HG02973 (cell line): ENCODE data around the gene GPANK1.

ENCODE experiments used
- ATAC-seq: cut with Tn5 transposase; IDR thresholded peaks from one replicate; pipeline ENCODE4 v1.9.1; 2021; ENCODE audit warnings: moderate library complexity; ENCODE audit not compliant: unreplicated experiment

Gene GPANK1

DNA sequence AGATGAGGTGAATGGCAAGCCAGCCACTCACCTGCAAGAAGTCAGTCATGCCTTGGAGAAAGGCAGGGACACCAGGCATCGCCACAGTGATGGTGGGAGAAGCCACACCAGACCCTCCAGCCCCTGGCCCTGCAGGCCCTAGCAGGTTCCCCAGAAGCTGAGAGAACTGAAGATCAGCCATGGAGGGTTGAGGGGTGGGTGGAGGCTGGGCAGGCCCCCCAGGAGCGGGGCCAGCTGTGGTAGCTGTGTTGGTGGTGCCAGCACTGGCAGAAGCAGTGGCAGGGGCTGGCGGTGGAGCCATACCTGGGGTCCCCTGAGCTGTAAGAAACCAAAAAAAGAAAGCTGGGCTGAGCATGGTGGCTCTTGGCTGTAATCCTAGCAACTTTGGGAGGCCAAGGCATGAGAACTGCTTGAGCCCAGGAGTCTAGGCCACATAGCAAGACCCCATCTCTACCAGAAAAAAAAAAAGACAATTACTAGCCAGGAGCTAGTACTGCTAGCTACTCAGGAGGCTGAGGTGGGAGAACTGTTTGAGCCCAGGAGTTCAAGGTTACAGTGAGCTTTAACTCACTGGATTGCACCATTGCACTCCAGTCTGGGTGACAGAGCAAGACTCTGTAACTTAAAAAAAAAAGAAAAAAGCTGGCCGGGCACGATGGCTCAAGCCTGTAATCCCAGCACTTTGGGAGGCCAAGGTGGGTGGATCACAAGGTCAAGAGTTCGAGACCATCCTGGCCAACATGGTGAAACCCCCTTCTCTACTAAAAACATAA lies 21.8 kb downstream of the GPANK1 start:
- no peak for ATAC-seq

DNA sequence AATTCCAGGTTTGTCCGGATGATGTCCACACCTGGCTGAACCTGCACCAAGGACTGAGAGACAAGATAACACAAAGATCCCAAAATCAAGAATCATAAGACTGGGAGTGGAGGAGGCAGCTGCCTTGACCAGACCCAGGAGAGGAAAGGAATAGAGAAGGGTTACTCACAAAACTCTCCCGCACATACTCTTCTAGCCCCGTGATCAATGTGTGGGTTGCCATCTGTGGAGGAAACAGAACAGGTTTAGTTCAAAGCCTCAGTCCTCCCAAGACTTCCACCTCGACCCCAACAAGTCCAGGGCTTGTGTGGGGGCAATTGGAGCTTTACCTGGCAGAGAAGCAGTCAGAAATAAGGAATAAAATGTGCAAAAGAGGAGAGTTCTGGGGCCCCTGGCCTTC lies 23.4 kb downstream of the GPANK1 start:
- no peak for ATAC-seq

DNA sequence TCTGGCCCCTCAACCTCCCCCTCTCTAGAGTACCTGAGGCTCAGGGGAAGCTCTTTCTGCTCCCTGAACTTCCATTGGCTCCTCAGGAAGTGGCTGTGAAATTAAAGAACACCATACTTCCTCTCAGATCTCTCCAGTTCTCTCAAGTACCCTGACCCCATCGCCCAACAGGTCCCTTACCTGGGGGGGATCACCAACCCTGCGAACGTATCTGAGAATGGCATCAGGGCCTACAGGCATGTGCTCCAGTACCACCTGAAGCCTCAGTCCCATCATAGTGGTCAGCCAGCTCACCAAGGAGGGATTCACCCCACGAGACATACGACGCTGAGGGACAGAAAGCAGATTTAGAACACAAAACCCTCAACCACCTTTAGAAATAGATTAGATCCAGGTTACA lies 24.2 kb downstream of the GPANK1 start:
- no peak for ATAC-seq

DNA sequence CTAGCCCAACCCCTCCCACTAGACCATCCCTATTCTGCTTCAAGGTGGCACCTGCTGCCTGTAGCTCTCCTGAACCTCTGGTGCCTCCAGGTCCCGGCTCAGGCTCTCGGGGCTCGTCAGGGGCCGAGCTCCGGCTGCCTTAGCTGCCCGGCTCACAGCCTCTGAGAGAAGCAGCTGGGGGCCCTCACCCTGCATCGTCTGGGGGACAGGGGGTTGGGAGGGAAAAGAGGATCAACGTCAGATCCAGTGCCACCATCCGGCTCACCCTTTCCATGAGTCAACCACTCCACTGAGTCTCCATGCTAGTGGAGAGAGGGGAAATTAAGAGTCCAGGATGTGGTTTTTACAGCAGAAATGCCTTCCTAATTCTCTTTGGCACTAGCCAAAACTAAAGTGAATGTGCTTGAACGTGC lies 25.3 kb downstream of the GPANK1 start:
- no peak for ATAC-seq

DNA sequence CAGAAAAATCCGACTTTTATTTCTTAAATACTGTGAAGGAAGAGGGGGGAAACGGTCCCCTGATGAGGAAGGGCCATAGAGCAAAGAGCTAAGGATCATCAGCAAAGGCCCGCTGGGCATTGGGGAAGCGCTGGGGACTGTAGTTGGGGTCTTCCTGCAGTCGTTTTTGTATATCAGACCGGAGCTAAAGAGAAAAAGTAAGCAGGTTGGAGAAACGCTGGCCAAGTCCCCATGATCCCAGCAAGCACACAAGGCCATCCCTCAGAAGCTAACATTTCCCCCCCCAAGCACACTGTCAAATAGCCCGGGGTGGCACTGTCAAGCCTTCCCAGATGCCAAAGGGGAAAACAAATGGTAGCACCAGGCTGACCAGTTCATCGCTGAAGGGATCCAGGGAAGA lies 25.8 kb downstream of the GPANK1 start:
- ATAC-seq, result no peak

DNA sequence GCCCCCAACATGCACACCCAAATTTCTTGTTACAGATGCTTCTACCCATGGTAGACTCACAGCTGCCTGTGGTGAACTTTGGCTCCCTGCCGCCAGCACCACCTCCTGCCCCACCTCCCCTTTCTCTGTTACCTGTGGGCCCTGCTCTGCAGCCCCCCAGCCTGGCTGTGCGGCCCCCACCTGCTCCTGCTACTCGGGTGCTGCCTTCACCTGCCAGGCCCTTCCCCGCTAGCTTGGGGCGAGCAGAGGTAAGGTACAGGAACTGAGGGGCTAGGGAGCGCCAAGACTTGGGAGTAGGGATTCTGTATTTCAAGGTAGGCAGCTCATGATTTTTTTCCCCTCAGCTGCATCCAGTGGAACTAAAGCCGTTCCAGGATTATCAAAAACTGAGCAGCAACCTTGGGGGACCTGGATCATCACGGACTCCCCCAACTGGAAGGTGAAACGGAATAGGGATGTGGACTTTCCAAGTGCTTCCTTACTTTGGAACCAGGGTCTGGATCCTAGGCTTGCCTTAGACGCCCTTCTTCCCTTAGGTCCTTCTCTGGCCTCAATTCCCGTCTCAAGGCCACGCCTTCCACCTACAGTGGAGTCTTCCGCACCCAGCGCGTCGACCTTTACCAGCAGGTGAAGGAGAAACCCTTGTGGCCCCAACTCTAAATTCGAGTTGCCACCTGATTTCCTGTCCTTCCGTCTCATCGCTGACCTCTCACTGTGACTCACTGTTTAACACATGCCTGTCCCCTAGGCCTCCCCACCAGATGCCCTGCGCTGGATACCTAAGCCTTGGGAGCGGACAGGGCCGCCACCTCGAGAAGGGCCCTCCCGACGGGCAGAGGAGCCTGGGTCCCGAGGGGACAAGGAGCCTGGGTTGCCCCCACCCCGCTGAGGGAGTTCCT lies 27.9 kb downstream of the GPANK1 start:
- no peak for ATAC-seq

DNA sequence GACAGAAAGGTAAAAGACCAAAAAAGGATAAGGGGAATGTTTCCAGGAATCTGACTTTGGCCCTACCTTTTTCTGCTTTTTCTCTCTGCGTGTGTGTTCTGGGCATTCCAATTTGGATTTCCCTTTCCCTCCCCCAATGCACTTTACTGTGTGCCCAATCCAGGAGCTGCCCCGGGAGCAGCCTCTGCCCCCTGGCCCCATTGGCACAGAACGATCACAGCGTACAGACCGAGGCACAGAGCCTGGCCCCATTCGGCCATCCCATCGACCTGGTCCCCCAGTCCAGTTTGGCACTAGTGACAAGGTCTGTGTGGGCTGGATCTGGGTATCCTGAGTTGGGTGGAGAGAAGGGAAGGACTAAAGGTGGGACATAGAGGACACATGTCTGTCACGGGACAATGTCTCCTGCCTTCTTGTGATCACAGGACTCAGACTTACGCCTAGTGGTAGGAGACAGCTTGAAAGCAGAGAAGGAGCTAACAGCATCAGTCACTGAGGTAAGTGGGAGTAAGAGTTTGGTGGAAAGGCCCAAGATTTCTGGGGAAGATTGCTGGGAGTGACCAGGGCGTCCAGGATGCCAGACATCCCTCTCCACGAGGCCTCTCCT lies 29.7 kb downstream of the GPANK1 start:
- no peak for ATAC-seq

DNA sequence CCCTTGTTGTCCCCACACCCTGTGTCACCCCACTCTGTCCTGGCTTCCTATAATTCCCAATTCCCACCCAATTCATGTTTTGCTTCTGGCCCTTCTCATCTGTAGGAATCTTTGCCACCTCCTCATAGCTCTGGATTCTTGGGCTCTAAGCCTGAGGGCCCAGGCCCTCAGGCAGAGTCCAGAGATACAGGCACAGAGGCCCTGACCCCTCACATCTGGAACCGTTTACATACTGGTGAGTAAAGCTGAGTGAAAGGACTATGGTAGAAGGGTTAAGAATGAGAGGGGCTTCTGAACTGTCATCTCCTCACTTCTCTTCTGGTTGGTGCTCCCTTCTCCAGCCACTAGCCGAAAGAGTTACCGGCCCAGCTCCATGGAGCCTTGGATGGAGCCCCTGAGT lies 30.7 kb downstream of the GPANK1 start:
- ATAC-seq, result no peak

DNA sequence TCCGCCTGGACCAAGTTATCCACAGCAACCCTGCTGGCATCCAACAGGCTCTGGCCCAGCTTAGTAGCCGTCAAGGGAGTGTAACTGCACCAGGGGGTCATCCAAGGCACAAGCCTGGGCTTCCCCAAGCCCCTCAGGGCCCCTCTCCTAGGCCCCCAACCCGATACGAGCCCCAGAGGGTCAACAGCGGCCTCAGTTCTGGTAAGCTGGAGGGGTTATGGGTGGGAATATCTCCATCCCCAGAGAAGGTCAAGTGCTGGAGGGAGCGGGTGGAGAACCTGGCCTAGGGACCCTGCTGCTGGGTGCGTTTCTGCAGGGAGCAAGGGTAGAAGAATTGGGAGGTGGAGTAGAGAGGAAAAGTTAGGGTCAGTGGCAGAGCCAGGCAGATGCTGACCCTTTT lies 31.4 kb downstream of the GPANK1 start:
- no peak for ATAC-seq

DNA sequence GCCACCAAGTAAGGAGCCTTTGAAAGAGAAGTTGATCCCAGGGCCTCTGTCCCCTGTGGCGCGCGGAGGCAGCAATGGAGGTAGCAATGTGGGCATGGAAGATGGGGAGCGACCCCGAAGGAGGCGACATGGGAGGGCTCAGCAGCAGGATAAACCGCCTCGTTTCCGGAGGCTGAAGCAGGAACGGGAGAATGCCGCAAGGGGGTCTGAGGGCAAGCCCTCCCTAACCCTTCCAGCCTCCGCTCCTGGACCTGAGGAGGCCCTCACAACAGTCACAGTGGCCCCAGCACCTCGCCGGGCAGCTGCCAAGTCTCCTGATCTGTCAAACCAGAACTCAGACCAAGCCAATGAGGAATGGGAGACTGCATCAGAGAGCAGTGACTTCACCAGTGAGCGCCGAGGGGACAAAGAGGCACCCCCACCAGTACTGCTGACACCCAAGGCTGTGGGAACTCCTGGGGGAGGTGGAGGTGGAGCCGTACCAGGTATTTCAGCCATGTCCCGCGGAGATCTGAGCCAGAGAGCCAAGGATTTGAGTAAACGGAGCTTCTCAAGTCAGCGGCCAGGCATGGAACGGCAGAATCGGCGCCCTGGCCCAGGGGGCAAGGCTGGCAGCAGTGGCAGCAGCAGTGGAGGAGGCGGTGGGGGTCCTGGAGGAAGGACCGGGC lies 32.4 kb downstream of the GPANK1 start:
- no peak for ATAC-seq

DNA sequence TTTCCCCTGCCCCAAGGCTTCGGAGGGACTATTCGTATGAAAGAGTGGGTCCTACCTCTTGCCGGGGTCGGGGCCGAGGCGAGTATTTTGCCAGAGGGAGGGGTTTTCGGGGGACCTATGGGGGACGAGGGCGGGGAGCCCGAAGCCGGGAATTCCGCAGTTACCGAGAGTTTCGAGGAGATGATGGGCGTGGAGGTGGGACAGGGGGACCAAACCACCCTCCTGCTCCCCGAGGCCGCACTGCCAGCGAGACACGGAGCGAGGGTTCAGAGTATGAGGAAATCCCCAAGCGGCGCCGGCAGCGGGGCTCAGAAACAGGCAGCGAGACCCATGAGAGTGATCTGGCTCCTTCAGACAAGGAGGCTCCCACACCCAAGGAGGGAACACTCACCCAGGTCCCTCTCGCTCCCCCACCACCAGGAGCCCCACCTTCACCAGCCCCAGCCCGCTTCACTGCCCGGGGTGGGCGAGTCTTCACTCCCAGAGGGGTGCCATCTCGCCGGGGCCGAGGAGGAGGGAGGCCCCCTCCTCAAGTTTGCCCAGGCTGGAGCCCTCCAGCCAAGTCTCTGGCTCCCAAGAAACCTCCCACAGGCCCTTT lies 33.0 kb downstream of the GPANK1 start:
- no peak for ATAC-seq

DNA sequence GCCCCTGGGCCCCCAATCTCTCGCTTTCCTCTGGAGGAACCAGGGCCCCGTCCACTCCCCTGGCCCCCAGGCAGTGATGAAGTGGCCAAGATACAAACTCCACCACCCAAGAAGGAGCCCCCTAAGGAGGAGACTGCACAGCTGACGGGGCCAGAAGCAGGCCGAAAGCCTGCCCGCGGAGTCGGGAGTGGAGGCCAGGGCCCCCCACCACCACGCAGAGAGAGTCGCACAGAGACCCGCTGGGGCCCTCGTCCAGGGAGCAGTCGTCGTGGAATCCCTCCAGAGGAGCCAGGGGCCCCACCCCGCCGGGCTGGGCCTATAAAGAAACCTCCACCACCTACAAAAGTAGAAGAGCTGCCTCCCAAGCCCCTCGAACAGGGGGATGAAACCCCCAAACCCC lies 33.6 kb downstream of the GPANK1 start:
- ATAC-seq, result no peak

DNA sequence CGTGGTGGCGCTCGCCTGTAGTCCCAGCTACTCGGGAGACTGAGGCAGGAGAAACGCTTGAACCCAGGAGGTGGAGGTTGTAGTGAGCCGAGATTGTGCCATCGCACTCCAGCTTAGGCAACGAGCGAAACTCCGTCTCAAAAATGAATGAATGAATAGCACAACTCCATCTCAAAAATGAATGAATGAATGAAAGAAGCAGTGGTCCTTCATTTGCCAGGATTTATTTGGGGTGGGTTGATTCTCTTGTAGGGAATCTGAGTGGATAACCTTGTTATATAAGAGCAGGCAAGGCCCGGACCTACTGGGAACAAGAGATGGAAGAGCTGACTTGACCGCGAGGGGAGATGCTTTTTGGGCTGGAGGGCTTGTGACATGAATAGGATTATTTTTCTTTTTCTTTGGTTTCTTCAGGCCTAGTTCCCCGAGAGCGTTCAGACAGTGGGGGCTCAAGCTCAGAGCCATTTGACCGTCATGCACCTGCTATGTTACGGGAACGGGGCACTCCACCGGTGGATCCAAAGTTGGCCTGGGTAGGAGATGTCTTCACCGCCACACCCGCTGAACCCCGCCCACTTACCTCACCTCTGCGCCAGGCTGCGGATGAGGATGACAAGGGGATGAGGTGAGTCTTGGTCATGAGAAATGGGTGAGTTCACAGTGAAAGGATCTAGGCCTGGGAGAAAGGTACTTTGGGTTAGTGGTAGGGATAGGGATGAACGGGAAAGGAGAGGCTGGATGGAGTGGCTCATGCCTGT lies 34.4 kb downstream of the GPANK1 start:
- no peak for ATAC-seq

DNA sequence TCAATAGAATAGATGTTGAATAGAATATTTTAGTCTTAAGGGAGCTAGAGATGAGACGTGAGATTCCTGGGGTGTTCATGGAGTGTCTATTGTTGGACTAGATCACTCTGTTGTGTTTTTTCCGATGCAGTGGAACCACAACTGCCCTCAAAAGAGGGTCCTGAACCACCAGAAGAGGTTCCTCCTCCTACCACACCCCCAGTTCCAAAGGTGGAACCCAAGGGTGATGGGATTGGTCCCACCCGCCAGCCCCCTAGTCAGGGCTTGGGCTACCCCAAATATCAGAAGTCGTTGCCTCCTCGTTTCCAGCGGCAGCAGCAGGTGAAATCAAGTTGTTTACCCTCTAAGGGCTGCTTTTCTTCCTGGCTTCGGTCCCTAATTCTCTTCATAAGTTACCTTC lies 35.8 kb downstream of the GPANK1 start:
- no peak for ATAC-seq

DNA sequence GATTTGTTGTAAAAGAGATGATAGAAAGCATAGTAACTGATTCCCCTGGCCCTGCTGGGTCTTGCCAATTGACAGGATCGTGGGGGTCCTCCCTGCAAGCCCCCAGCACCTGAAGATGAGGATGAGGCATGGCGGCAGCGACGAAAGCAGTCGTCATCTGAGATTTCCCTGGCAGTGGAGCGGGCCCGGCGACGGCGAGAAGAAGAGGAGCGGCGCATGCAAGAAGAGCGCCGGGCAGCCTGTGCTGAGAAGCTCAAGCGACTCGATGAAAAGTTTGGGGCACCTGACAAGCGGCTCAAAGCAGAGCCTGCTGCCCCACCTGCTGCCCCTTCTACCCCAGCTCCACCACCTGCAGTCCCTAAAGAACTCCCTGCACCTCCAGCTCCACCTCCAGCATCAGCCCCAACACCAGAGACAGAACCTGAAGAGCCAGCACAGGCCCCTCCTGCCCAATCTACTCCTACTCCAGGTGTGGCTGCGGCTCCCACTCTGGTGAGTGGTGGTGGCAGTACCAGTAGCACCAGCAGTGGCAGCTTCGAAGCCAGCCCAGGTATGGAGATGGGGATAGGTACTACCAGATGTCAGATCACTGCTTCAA lies 37.0 kb downstream of the GPANK1 start:
- ATAC-seq, result no peak

DNA sequence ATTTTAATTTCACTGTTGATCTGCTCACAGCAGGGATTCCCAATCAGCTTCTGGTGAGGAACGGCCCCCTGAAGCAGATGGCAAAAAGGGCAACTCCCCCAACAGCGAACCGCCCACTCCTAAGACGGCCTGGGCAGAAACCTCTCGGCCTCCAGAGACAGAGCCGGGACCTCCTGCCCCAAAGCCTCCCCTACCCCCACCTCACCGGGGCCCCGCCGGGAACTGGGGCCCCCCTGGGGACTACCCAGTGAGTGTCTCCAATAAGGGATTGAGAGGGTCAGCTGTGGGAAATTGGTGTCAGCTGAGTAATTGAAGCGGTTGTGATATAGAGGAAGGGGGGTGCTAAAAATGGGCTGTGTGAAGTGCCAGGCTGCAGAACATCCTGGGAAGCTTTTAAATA lies 37.8 kb downstream of the GPANK1 start:
- no peak for ATAC-seq

DNA sequence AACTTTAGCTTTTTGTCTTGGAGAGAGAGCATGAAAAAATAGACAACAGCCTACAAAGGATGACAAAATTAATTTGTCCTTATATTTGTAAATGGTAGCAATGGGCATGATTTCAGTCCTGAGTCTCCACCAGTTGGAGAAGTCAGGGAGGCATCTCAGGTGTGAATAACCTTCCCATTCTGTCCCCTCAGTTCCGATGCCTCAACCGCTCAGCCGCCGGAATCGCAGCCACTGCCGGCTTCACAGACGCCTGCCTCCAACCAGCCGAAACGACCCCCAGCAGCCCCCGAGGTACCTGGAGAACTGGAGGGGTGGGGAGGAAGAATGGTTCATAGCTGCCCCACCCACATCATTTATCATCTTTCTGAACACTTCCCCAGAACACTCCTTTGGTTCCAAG lies 40.7 kb downstream of the GPANK1 start:
- ATAC-seq, result no peak

DNA sequence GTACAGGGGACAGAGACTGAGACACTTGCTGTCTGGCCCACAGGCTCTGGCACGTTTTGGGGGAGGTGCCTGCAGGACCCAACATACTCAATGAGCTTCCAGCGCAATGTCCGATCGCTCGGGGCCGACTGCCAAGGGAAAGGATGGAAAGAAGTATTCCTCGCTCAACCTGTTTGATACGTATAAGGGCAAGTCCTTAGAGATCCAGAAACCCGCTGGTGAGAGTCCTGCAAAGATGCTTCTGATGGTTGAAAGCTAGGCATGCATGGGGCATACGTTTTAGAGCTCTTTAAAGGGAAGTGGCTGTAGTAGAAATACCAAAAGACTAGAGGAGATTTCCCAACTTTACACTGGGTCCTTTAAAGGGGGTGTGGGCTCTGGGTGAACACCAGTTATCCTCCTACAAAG lies 42.1 kb downstream of the GPANK1 start:
- no peak for ATAC-seq

DNA sequence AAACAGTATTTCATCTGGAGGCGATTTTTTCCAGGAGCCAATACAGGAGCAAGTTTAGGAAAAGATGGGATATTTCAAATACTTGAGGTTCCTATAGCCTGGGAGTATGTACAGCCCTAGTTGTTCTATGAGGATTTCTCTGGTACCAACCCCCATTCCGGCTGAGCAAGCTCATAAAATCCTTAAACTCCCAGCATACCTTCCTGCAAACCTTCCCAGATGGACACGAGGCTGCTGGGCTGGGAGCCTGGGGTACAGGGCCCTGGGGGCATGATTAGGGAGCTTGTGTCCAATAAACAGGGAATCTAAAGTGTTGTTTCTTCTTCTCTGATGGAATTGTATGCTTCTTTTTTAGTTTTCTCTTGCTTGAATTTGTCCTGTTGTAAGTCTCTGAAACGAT lies 42.8 kb downstream of the GPANK1 start:
- ATAC-seq, result no peak
